Ectodermal cell (in vitro differentiated cells): ENCODE measurements around the gene LYPD3.
"Not testable (repeated sequence)": the region's sequence is repeated elsewhere in the genome, so short reads cannot be mapped to it uniquely, and the experiment has no call there.

Experiments
- H3K27ac ChIP-seq: 2 replicates; pipeline ENCODE4 v1.7.0; 2013; ENCODE audit warnings: mild to moderate bottlenecking, low read depth, low read length; ENCODE audit not compliant: insufficient read depth, poor library complexity, severe bottlenecking
- H3K27me3 ChIP-seq: 2 replicates; pipeline ENCODE4 v1.7.0; 2013; ENCODE audit warnings: mild to moderate bottlenecking, low read length; ENCODE audit not compliant: insufficient read depth, control insufficient read depth, poor library complexity, severe bottlenecking
- H3K36me3 ChIP-seq: one replicate; pipeline ENCODE4 v1.7.0; 2013; ENCODE audit warnings: low read length; ENCODE audit not compliant: control insufficient read depth, insufficient read depth
- H3K4me1 ChIP-seq: one replicate; pipeline ENCODE4 v1.7.0; 2013; ENCODE audit warnings: low read length; ENCODE audit not compliant: control insufficient read depth, insufficient read depth
- H3K4me3 ChIP-seq: 2 replicates; pipeline ENCODE4 v1.7.0; 2013; ENCODE audit warnings: low read depth, low read length, control low read depth; ENCODE audit not compliant: insufficient read depth
- H3K9me3 ChIP-seq: 2 replicates; pipeline ENCODE4 v1.7.0; 2013; ENCODE audit warnings: mild to moderate bottlenecking, low read length, moderate library complexity; ENCODE audit not compliant: control insufficient read depth
- WGBS, 2 experiments: methylation state at CpG; one replicate each; pipeline ENCODE4 v1.1.7; 2013; ENCODE audit warnings: missing lambda C conversion rate in 2 of 2; 5-methylcytosine and 5-hydroxymethylcytosine counted together

Gene LYPD3

DNA sequence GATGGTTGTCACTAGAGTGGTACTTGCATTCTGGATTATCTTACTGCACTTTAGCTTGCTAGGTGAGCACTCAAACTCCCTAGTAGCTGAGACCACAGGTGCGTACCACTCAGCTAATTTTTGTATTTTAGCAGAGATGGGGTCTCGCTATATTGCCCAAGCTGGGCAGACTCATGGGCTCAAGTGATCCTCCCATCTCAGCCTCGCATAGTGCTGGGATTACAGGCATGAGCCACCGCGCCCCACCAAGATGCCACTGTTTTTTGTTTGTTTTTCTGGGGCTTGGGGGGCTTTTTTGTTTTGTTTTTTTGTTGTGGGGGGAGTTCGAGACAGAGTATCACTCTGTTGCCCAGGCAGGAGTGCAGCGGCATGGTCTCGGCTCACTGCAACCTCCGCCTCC is 17.8 kb downstream of the LYPD3 start:
- no peaks in the 10 kb centered on the region for H3K36me3 ChIP-seq
- no peaks in the 10 kb centered on the region for H3K27me3 ChIP-seq
- H3K27ac ChIP-seq = no peak overlapping the region
- 94 to 95% methylated on average over 9 of the region's 9 CpGs for WGBS, 2 experiments
- no peaks in the 10 kb centered on the region for H3K9me3 ChIP-seq
- no peaks in the 10 kb centered on the region for H3K4me1 ChIP-seq
- no peak overlapping the region for H3K4me3 ChIP-seq

DNA sequence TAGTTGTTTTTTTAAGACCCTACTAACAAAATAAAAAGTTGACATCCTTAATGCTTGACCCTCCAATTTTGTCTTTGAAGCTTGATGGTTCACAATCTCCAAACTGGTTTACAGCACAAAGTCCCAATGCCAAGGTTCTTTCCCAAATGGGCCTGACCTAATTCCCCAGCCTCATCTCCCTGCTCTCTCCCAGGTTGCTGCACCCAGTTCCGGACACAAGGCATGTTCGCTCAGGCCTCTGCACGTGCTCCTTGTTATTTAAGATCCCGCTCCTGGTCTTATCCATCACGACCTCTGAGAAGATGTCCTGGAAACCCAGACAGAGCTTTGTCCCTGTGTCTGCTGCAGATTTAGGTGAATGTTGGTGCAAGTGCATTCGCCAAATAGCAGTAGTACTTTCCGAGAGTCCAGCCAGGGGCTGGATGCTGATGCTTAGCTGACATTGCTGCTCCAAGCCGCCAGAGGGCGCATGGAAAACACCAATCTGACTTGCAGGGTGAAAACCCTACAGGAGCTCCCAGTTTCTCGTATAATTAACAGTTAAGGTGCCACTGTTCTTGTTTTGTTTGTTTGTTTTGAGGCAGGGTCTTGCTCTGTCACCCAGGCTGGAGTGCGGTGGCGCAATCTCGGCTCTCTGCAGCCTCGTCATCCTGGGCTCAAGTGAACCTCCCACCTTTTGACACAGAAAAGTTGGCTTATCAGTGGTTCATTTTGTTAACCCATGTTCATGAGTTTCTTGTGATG is 18.5 kb downstream of the LYPD3 start:
- no peaks in the 10 kb centered on the region for H3K9me3 ChIP-seq
- H3K36me3 ChIP-seq = no peaks in the 10 kb centered on the region
- no peaks in the 10 kb centered on the region for H3K27me3 ChIP-seq
- no peak overlapping the region for H3K4me3 ChIP-seq
- no peak overlapping the region for H3K27ac ChIP-seq
- H3K4me1 ChIP-seq = no peaks in the 10 kb centered on the region
- WGBS, 2 experiments = 33 to 36% methylated on average over 14 of the region's 14 CpGs

DNA sequence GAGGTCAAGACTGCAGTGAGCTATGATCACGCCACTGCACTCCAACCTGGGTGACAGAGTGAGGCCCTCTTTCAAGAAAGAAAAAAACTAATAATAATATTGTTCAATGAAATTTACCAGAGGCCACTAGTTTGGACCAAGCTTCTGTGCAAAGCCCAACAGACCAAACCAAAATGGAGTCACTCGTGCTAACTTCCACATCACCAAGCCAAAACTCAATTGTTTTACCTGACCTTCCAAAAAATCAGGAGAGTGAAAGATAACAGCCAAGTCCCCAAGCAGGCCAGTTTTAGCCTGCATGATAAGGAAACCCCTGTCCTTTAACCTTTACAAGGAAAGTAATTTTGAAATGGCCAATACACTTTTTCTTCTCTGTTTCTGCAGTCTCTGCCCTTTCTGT is 20.0 kb downstream of the LYPD3 start:
- no peaks in the 10 kb centered on the region for H3K36me3 ChIP-seq
- H3K9me3 ChIP-seq = no peaks in the 10 kb centered on the region
- no peaks in the 10 kb centered on the region for H3K27me3 ChIP-seq
- H3K27ac ChIP-seq = no peak overlapping the region
- WGBS, 2 experiments = 90 to 100% methylated on average over 1 to 2 of the region's 2 CpGs
- H3K4me3 ChIP-seq = no peak overlapping the region
- H3K4me1 ChIP-seq = no peaks in the 10 kb centered on the region

DNA sequence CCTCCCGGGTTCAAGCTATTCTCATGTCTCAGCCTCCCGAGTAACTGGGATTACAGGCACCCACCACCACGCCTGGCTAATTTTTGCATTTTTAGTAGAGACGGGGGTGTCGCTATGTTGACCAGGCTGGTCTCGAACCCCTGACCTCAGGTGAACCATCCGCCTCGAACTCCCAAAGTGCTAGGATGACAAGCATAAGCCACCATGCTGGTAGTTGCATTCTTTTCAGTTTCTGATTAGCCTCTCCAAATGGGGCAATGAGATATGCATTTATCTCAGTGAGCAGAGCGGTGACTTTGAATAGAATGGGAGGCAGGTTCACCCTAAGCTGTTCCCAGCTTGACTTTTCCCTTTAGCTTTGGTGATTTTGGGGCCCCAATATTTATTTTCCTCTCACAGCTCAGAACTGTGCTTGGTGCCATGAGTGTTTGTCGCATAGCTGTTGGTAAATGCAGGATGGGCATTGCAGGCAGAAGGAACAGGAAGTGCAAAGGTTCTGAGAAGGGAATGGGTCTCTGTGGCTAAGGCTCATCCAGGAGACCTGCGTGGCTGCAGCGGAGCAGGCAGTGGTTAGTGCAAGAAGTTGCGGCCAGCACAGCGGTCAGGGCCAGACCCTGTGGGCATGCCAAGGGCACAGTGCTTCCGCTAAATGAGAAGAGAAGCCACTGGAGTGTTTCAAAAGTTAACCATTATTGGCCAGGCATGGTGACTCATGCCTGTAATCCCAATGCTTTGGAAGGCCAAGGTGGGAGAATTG is 20.7 kb downstream of the LYPD3 start:
- Histone ChIP-seq H3K4me3 (no peak overlapping the region), H3K4me1 (no peaks in the 10 kb centered on the region), H3K9me3 (no peaks in the 10 kb centered on the region), H3K36me3 (no peaks in the 10 kb centered on the region), H3K27ac (no peak overlapping the region), H3K27me3 (no peaks in the 10 kb centered on the region)
- 91 to 94% methylated on average over 15 of the region's 15 CpGs for WGBS, 2 experiments

DNA sequence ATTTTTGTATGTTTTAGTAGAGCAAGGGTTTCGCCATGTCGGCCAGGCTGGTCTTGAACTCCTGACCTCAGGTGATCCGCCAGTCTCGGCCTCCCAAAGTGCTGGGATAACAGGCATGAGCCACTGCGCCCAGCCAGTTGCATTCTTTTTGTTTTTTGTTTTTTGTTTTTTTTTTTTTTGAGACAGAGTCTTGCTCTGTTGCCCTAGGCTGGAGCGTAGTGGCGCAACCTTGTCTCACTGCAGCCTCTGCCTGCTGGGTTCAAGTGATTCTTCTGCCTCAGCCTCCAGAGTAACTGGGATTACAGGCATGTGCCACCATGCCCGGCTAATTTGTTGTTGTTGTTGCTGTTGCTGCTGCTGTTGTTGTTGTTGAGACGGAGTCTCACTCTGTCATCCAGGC is 21.3 kb downstream of the LYPD3 start:
- not testable (repeated sequence) for H3K27me3 ChIP-seq, H3K36me3 ChIP-seq, H3K9me3 ChIP-seq, H3K4me1 ChIP-seq, H3K27ac ChIP-seq, H3K4me3 ChIP-seq
- WGBS, 2 experiments = 93 to 95% methylated on average over 9 of the region's 9 CpGs

DNA sequence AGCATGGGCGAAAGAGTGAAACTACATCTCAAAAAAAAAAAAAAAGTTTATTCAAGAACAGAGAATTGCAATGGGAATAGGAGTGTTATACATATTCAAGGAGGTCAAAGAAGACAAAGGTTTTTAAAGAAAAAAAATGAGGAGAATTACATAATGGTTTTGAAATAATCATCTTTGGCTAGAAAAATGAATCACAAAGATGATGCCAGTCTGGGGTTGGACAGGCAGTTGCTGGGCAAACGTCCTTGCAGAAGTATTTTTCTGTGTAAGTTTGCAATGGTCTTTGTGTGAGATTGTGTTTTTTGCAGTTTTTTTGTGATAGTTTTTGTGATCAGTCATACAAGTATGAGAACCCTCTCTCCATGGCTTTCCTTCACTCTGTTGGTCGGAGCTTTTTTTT is 23.7 kb downstream of the LYPD3 start:
- WGBS, 2 experiments = 86 to 95% methylated on average over 2 to 3 of the region's 3 CpGs
- Histone ChIP-seq H3K27me3 (no peaks in the 10 kb centered on the region), H3K4me3 (no peak overlapping the region)

DNA sequence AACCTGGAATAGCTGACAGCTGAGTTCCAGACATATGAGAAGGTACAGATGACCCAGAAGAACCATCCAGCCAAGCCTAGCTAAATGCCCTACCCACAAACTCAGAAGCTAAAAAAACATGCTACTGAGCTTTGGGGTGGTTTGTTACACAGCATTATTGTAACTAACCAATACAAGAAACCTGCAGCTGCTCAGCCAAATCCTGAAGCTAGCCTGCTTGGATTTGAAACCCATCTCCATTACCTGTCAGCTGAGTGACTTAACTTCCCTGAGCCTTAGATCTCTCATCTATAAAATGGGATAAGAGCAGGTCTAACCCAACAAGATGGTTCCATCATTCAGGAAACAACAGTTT is 25.7 kb downstream of the LYPD3 start:
- no peaks in the 10 kb centered on the region for H3K4me1 ChIP-seq
- no peaks in the 10 kb centered on the region for H3K36me3 ChIP-seq
- H3K4me3 ChIP-seq = no peak overlapping the region
- no peak overlapping the region for H3K27ac ChIP-seq
- H3K27me3 ChIP-seq = no peaks in the 10 kb centered on the region
- no peaks in the 10 kb centered on the region for H3K9me3 ChIP-seq

More for the DNA sequence above, 23.7 kb downstream of the LYPD3 start:
- no peaks in the 10 kb centered on the region for H3K36me3 ChIP-seq
- no peak overlapping the region for H3K27ac ChIP-seq
- H3K9me3 ChIP-seq = no peaks in the 10 kb centered on the region
- H3K4me1 ChIP-seq = no peaks in the 10 kb centered on the region

DNA sequence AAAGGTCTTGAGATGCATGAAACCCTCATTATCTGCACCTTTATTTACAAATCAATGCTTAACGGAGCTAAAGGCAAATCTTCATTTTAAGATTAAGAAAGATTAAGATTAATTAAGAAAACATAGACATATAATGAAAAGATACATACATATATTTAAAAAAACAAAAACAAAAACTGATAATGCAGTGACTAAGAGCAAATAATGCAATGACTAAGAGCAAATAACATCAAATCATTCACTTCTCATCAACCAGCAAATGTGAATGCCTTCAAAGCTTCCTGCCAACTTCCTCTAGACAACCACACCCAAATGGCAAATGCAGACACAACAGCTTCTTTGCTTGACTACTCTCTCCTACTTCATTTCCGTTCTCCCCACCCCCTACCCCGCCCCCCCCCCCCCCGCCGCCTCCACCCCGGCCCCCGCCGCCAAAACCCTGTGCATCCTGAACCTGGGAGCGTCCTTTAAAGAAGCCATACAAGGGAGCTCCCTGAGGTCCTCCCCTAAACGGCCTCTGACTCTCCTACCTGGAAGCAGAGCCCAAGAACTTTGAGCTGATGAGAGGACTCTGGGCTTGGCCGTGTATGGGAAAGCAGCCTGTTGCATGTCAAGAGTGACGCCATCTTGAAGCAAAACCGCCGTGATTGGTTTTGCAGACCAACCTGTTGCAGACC is 26.2 kb downstream of the LYPD3 start:
- 93% methylated on average over 7 to 9 of the region's 14 CpGs for whole genome bisulfite sequencing, 2 experiments
- H3K4me3 ChIP-seq = no peak overlapping the region
- H3K36me3 ChIP-seq = no peaks in the 10 kb centered on the region
- no peaks in the 10 kb centered on the region for H3K4me1 ChIP-seq
- H3K27ac ChIP-seq = no peak overlapping the region
- H3K27me3 ChIP-seq = no peaks in the 10 kb centered on the region
- H3K9me3 ChIP-seq = no peaks in the 10 kb centered on the region

DNA sequence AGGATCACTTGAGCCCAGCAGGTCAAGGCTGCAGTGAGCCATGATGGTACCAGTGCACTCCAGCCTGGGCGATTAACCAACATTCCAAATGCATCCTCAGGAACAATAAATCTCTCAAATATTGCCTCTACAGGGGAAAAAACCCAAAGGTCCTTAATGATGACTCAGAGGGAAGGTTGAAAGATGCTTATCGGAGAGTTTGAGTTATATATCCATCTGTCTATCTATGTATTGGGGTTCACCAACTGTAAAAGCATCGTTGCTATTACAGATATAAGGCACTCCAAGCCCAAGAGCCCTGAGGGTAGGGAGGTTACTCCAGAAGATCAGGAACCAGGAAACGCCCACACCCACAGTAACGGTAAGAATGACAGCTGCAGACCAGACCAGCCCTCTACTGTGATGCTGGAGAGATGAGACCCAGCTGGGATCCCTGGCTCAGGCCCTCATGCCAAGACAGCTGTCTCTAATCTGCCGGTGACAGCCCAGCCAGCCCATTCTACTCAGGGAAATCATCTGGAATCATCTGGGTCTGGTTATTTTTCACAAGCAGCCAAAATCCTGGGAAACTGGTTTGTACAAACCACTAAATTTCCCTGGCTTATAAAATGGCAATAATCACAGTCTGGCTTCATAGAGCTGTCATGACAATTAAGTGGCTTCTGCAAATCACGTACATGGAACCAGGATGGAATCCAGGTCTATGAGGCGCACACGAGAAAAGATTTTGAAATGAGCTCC is 26.9 kb downstream of the LYPD3 start:
- H3K9me3 ChIP-seq = no peaks in the 10 kb centered on the region
- no peaks in the 10 kb centered on the region for H3K27me3 ChIP-seq
- H3K27ac ChIP-seq = no peak overlapping the region
- H3K4me3 ChIP-seq = no peak overlapping the region
- H3K36me3 ChIP-seq = no peaks in the 10 kb centered on the region
- no peaks in the 10 kb centered on the region for H3K4me1 ChIP-seq
- WGBS, 2 experiments = 91 to 93% methylated on average over 9 of the region's 9 CpGs

DNA sequence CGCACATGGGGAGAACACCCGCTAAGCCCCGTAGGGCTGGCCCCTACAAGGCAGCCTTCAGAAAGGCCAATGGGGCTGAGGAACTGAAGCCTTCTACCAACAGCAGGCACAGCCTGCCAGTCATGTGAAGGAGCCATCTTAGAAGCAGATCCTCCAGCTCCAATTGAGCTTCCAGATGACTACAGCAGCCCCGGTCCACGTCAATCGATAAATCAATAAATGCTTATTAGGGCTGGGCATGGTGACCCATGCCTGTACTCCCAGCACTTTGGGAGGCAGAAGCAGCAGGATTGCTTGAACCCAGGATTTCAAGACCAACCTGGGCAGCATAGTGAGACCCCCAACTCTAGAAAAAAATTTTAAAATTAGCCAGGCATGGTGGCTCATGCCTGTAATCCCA is 27.7 kb downstream of the LYPD3 start:
- Histone ChIP-seq H3K4me3 (no peak overlapping the region), H3K4me1 (no peaks in the 10 kb centered on the region), H3K27me3 (no peaks in the 10 kb centered on the region), H3K9me3 (no peaks in the 10 kb centered on the region), H3K27ac (no peak overlapping the region), H3K36me3 (no peaks in the 10 kb centered on the region)
- WGBS, 2 experiments = 93 to 94% methylated on average over 6 of the region's 6 CpGs
